ENCODE measurements around the gene KRTAP12-2.
"Not testable (repeated sequence)": the region's sequence is repeated elsewhere in the genome, so short reads cannot be mapped to it uniquely, and the experiment has no call there.

Gene KRTAP12-2

DNA sequence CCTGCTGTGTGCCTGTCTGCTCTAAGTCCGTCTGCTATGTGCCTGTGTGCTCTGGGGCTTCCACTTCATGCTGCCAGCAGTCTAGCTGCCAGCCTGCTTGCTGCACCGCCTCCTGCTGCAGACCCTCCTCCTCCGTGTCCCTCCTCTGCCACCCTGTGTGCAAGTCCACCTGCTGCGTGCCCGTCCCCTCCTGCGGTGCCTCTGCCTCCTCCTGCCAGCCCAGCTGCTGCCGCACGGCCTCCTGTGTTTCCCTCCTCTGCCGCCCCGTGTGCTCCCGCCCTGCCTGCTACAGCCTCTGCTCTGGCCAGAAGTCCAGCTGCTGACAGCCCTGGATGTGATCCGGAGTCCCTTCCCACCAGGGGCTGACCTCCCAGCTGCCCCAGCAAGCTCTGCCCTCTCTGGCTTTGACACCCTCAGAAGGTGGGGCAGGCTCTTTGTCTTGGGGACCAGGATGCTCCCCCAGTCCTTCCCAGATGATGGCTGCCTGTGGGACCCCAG lies 28.8 kb downstream of the KRTAP12-2 start:
- H2BK12ac ChIP-seq (ENCODE audit: low read length), result peak overlapping the region; percentile 67
- no CpG with 5 or more reads among the region's 12 CpGs for WGBS, 2 donors (ENCODE audit: extremely low coverage in 2 of 2, insufficient read length in 2 of 2, insufficient replicate concordance in 1 of 2)
- not testable (repeated sequence) for H2BK5ac ChIP-seq (ENCODE audit: low read length); DNase-seq (ENCODE audit: low spot score); H4K91ac ChIP-seq (ENCODE audit: low read depth, low read length, poor library complexity); H3K27ac ChIP-seq (replicated peaks; ENCODE audit: low read length); H2BK15ac ChIP-seq (ENCODE audit: low read length); H3K4me3 ChIP-seq (ENCODE audit: low read length in 2 of 2); H3K9me3 ChIP-seq (replicated peaks in 1 of 2; ENCODE audit: control insufficient read depth in 2 of 2, insufficient read depth in 1 of 2, low read depth in 1 of 2, low read length in 2 of 2); H2BK120ac ChIP-seq (ENCODE audit: low read depth, low read length); H3K4ac ChIP-seq (ENCODE audit: low read length); H3K79me1 ChIP-seq (ENCODE audit: low read depth, low read length); H3K18ac ChIP-seq (ENCODE audit: low read length); H3K36me3 ChIP-seq (replicated peaks in 1 of 2; ENCODE audit: control insufficient read depth in 2 of 2, insufficient read depth in 2 of 2, low read length in 2 of 2); H3K14ac ChIP-seq (ENCODE audit: low read length); H4K8ac ChIP-seq (ENCODE audit: low read depth, low read length); H3K4me2 ChIP-seq (ENCODE audit: insufficient read depth, low read length, poor library complexity, severe bottlenecking); H3K27me3 ChIP-seq (ENCODE audit: control insufficient read depth in 3 of 3, insufficient read depth in 3 of 3, low read depth in 1 of 3, low read length in 3 of 3); H3K23ac ChIP-seq (ENCODE audit: low read depth, low read length, poor library complexity); H2AK5ac ChIP-seq (ENCODE audit: low read depth, low read length)
- peak overlapping the region; percentile 90 for H2AFZ ChIP-seq (ENCODE audit: low read length)
- peak overlapping the region; percentile 63 for H3K9ac ChIP-seq (ENCODE audit: low read depth, low read length, poor library complexity)
- H3K4me1 ChIP-seq (ENCODE audit: control insufficient read depth in 2 of 2, insufficient read depth in 1 of 2, low read depth in 1 of 2, low read length in 2 of 2), result peaks cover 5 to 11% of the 10 kb centered on the region in 2 donors

DNA sequence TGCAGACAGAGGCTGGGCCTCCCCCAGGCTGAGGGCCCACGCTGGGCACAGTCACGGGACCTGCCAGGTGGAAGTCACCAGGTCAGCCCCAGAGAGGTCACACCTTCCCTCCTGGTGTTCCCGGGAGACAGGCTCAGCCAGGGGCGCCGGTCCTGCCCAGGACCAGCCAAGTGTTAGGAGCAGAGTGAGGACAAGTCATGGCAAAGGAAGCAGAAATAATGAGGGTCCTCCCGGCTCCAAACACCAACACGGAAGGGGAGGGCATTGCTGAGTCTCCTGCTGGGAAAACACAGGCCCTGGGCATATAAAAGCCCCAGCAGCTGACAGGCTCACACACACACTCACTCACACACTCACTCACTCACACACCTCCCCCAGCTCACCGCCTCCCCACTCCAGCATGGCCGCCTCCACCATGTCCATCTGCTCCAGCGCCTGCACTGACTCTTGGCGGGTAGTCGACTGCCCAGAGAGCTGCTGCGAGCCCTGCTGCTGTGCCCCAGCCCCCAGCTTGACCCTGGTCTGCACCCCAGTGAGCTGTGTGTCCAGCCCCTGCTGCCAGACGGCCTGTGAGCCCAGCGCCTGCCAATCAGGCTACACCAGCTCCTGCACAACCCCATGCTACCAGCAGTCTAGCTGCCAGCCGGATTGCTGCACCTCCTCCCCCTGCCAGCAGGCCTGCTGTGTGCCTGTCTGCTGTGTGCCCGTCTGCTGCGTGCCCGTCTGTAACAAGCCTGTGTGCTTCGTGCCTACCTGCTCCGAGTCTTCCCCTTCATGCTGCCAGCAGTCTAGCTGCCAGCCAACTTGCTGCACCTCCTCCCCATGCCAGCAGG lies 29.5 kb downstream of the KRTAP12-2 start, which contains the start of gene KRTAP10-10:
KRTAP10-10 (plus strand) TSS at position 339 of the 833 bp plus-strand sequence; CDS start at position 401, 62 bp downstream.
- Histone ChIP-seq H3K14ac (ENCODE audit: low read length) (no peak within 1 kb of the TSS), H2BK12ac (ENCODE audit: low read length) (peak within 1 kb of the TSS; percentile 99), H3K23ac (ENCODE audit: low read depth, low read length, poor library complexity) (peak within 1 kb of the TSS; percentile 29), H4K91ac (ENCODE audit: low read depth, low read length, poor library complexity) (no peak within 1 kb of the TSS), H3K9ac (ENCODE audit: low read depth, low read length, poor library complexity) (peak within 1 kb of the TSS; percentile 63), H3K4me3 (ENCODE audit: low read length in 2 of 2) (no peak within 1 kb of the TSS), H3K27me3 (ENCODE audit: control insufficient read depth in 3 of 3, insufficient read depth in 3 of 3, low read depth in 1 of 3, low read length in 3 of 3) (no peaks in the 10 kb centered on the region), H2BK120ac (ENCODE audit: low read depth, low read length) (no peak within 1 kb of the TSS), H3K36me3 (replicated peaks in 1 of 2; ENCODE audit: control insufficient read depth in 2 of 2, insufficient read depth in 2 of 2, low read length in 2 of 2) (no peaks in the 10 kb centered on the region), H3K4me1 (ENCODE audit: control insufficient read depth in 2 of 2, insufficient read depth in 1 of 2, low read depth in 1 of 2, low read length in 2 of 2) (peaks cover 5 to 11% of the 10 kb centered on the region in 2 donors), H2BK5ac (ENCODE audit: low read length) (no peak within 1 kb of the TSS), H3K4me2 (ENCODE audit: insufficient read depth, low read length, poor library complexity, severe bottlenecking) (no peak within 1 kb of the TSS), H3K4ac (ENCODE audit: low read length) (no peak within 1 kb of the TSS), H3K27ac (replicated peaks; ENCODE audit: low read length) (no peak within 1 kb of the TSS), H4K8ac (ENCODE audit: low read depth, low read length) (no peak within 1 kb of the TSS), H2BK15ac (ENCODE audit: low read length) (peak within 1 kb of the TSS; percentile 96), H3K18ac (ENCODE audit: low read length) (peak within 1 kb of the TSS; percentile 44), H2AFZ (ENCODE audit: low read length) (peak within 1 kb of the TSS; percentile 90), H3K9me3 (replicated peaks in 1 of 2; ENCODE audit: control insufficient read depth in 2 of 2, insufficient read depth in 1 of 2, low read depth in 1 of 2, low read length in 2 of 2) (peaks cover 2 to 3% of the 10 kb centered on the region in 2 donors), H3K79me1 (ENCODE audit: low read depth, low read length) (no peaks in the 10 kb centered on the region), H2AK5ac (ENCODE audit: low read depth, low read length) (peak within 1 kb of the TSS; percentile 59)
- no peak for DNase-seq (ENCODE audit: low spot score)
- WGBS, 2 donors (ENCODE audit: extremely low coverage in 2 of 2, insufficient read length in 2 of 2, insufficient replicate concordance in 1 of 2), result no CpG with 5 or more reads among the region's 21 CpGs

DNA sequence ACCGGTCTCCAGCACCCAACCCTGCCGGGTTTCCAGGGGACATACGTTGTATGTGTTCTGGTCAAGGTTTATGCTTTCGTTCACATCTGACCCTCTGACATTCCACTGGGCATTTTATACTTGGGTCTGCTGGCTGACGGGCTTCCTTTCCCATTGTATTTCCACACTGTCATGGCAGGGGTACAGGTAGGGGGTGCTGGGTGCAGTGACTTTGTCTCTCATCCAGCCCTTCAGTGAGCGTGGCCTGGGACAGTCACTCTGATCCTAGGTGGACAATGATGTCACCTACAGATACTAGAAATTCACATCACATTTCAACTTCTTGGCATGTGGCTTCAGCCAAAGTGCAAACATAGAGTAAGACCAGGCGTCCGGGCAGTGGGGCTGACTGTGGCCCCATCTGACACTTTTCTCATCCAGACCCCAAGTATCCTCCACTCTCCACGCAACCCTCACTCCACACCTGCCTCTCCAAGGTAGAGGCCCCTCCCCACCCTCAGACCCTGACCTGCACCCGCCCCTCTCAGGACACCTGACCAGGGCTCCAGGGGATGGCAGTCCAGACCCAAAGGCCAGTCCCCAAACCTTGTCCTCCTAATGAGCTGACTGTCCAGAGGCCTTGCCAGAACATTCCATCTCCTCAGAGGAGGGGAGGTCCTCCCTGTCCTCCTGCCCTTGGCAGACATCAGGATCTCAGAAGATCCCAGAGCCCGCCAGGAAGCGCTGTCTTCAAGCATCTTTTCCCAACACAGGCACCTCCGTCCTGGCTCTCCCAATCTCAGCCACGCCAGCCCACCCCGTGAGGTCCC lies 30.3 kb downstream of the KRTAP12-2 start:
- Histone ChIP-seq H4K8ac (ENCODE audit: low read depth, low read length) (no peak overlapping the region), H3K4me3 (ENCODE audit: low read length in 2 of 2) (no peak overlapping the region), H2BK15ac (ENCODE audit: low read length) (peak overlapping the region; percentile 96), H3K18ac (ENCODE audit: low read length) (peak overlapping the region; percentile 44), H3K27ac (replicated peaks; ENCODE audit: low read length) (no peak overlapping the region), H4K91ac (ENCODE audit: low read depth, low read length, poor library complexity) (no peak overlapping the region), H3K79me1 (ENCODE audit: low read depth, low read length) (no peaks in the 10 kb centered on the region), H3K4me2 (ENCODE audit: insufficient read depth, low read length, poor library complexity, severe bottlenecking) (no peak overlapping the region), H3K9me3 (replicated peaks in 1 of 2; ENCODE audit: control insufficient read depth in 2 of 2, insufficient read depth in 1 of 2, low read depth in 1 of 2, low read length in 2 of 2) (peaks cover 3% of the 10 kb centered on the region in 2 donors), H3K14ac (ENCODE audit: low read length) (no peak overlapping the region), H3K23ac (ENCODE audit: low read depth, low read length, poor library complexity) (no peak overlapping the region), H3K27me3 (ENCODE audit: control insufficient read depth in 3 of 3, insufficient read depth in 3 of 3, low read depth in 1 of 3, low read length in 3 of 3) (no peaks in the 10 kb centered on the region), H3K4me1 (ENCODE audit: control insufficient read depth in 2 of 2, insufficient read depth in 1 of 2, low read depth in 1 of 2, low read length in 2 of 2) (peaks cover 5 to 11% of the 10 kb centered on the region in 2 donors), H3K9ac (ENCODE audit: low read depth, low read length, poor library complexity) (no peak overlapping the region), H2BK120ac (ENCODE audit: low read depth, low read length) (no peak overlapping the region), H2BK5ac (ENCODE audit: low read length) (no peak overlapping the region), H3K36me3 (replicated peaks in 1 of 2; ENCODE audit: control insufficient read depth in 2 of 2, insufficient read depth in 2 of 2, low read length in 2 of 2) (no peaks in the 10 kb centered on the region), H3K4ac (ENCODE audit: low read length) (no peak overlapping the region), H2BK12ac (ENCODE audit: low read length) (peak overlapping the region; percentile 99), H2AFZ (ENCODE audit: low read length) (peak overlapping the region; percentile 90), H2AK5ac (ENCODE audit: low read depth, low read length) (peak overlapping the region; percentile 59)
- DNase-seq (ENCODE audit: low spot score), result no peak
- no CpG with 5 or more reads among the region's 15 CpGs for WGBS, 2 donors (ENCODE audit: extremely low coverage in 2 of 2, insufficient read length in 2 of 2, insufficient replicate concordance in 1 of 2)

DNA sequence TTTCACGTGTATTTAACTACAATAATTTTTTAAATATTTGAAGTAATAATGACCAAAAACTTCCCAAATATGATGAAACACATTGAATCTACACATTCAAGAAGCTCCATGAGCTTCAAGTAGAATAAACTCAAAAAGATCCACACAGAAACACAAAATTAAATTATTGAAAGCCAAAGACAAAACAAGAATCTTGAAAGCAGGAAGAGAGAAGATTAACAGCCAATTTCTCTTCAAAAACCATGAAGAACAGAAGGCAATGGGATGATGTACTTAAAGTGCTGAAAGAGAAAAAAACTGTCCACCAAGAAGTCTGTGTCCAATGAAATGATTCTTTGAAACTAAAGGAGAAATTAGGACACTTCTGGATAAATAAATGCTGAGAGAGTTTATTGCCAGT lies 34.7 kb downstream of the KRTAP12-2 start:
- Histone ChIP-seq H3K9ac (ENCODE audit: low read depth, low read length, poor library complexity) (no peak overlapping the region), H2BK12ac (ENCODE audit: low read length) (no peak overlapping the region)
- no CpG with 5 or more reads among the region's 1 CpG for WGBS, 2 donors (ENCODE audit: extremely low coverage in 2 of 2, insufficient read length in 2 of 2, insufficient replicate concordance in 1 of 2)

More for the DNA sequence above, 34.7 kb downstream of the KRTAP12-2 start:
- no peaks in the 10 kb centered on the region for H3K27me3 ChIP-seq (ENCODE audit: control insufficient read depth in 3 of 3, insufficient read depth in 3 of 3, low read depth in 1 of 3, low read length in 3 of 3)
- no peak overlapping the region for H3K23ac ChIP-seq (ENCODE audit: low read depth, low read length, poor library complexity)
- H2AK5ac ChIP-seq (ENCODE audit: low read depth, low read length), result no peak overlapping the region
- H3K9me3 ChIP-seq (replicated peaks in 1 of 2; ENCODE audit: control insufficient read depth in 2 of 2, insufficient read depth in 1 of 2, low read depth in 1 of 2, low read length in 2 of 2), result peaks cover 0 to 3% of the 10 kb centered on the region in 2 donors
- H3K4me3 ChIP-seq (ENCODE audit: low read length in 2 of 2), result no peak overlapping the region
- no peaks in the 10 kb centered on the region for H3K36me3 ChIP-seq (replicated peaks in 1 of 2; ENCODE audit: control insufficient read depth in 2 of 2, insufficient read depth in 2 of 2, low read length in 2 of 2)
- H3K4me1 ChIP-seq (ENCODE audit: control insufficient read depth in 2 of 2, insufficient read depth in 1 of 2, low read depth in 1 of 2, low read length in 2 of 2), result peaks cover 0 to 3% of the 10 kb centered on the region in 2 donors
- no peak overlapping the region for H3K27ac ChIP-seq (replicated peaks; ENCODE audit: low read length)
- no peak overlapping the region for H2BK5ac ChIP-seq (ENCODE audit: low read length)
- no peak overlapping the region for H2BK120ac ChIP-seq (ENCODE audit: low read depth, low read length)
- H3K4ac ChIP-seq (ENCODE audit: low read length), result no peak overlapping the region
- H3K79me1 ChIP-seq (ENCODE audit: low read depth, low read length), result no peaks in the 10 kb centered on the region
- no peak overlapping the region for H4K8ac ChIP-seq (ENCODE audit: low read depth, low read length)
- no peak overlapping the region for H3K18ac ChIP-seq (ENCODE audit: low read length)
- H2BK15ac ChIP-seq (ENCODE audit: low read length), result no peak overlapping the region
- H4K91ac ChIP-seq (ENCODE audit: low read depth, low read length, poor library complexity), result no peak overlapping the region
- no peak overlapping the region for H3K4me2 ChIP-seq (ENCODE audit: insufficient read depth, low read length, poor library complexity, severe bottlenecking)
- DNase-seq (ENCODE audit: low spot score), result no peak
- H2AFZ ChIP-seq (ENCODE audit: low read length), result no peak overlapping the region
- H3K14ac ChIP-seq (ENCODE audit: low read length), result no peak overlapping the region
